HCT116 (cell line): ENCODE data around the gene SPCS3. TPM values are rescaled to one million over a fixed set of nuclear protein-coding genes. Genes with fewer than 3 reads are reported as not detected.

ENCODE experiments used
- ATAC-seq: fragments of 200-7000 bp; cut with Tn5 transposase; 2 replicates; pipeline ENCODE4 v1.9.1; 2020; ENCODE audit warnings: mild to moderate bottlenecking, moderate library complexity
- BruUV-seq: library from RNA; stranded (reverse); fragments of 400-500 nt; replicated peaks from 2 replicates; lab custom pipeline; 2021; lab: Mats Ljungman, UMichigan
- CTCF ChIA-PET: fragments of 300-600 bp; sonication (Branson Sonifier 250); formaldehyde crosslinking; loops from one replicate; lab custom pipeline; 2021; ENCODE audit warnings: antibody characterized with exemption; lab: Charles Lee
- POLR2A ChIA-PET: fragments of 300-600, 350-600 bp; sonication (Branson Sonifier 250); formaldehyde crosslinking; loops from one replicate; lab custom pipeline; 2021; ENCODE audit warnings: antibody characterized with exemption; lab: Charles Lee
- RAD21 ChIA-PET, 2 experiments: fragments of 300-600 bp; sonication (Branson Sonifier 250); formaldehyde crosslinking; loops; one replicate each; lab custom pipeline; 2023; ENCODE audit warnings: low total read pairs in 2 of 2; ENCODE audit not compliant: uncharacterized antibody in 2 of 2, unreplicated experiment in 2 of 2, low non-redundant PET in 1 of 2; lab: Charles Lee
- DNase-seq: peaks from one replicate; pipeline ENCODE4 v3.0.0-alpha.2; 2010; ENCODE audit warnings: low read depth, low spot score
- H2AFZ ChIP-seq: fragments of 200-600 bp; shearing (Covaris generic), sonication (generic); 2 replicates; pipeline ENCODE4 v1.6.1; 2017; ENCODE audit warnings: low read depth, mixed run types, mixed read lengths, antibody characterized with exemption, low read length; ENCODE audit not compliant: poor library complexity, severe bottlenecking
- H3K27ac ChIP-seq: 2 replicates; pipeline ENCODE4 v1.5.1; 2012; ENCODE audit warnings: low read depth, low read length
- H3K27me3 ChIP-seq: fragments of 200-600 bp; sonication (generic); 2 replicates; pipeline ENCODE4 v1.6.1; 2016; ENCODE audit warnings: mixed run types, low read length, mixed read lengths; ENCODE audit not compliant: insufficient read depth
- H3K36me3 ChIP-seq, 2 experiments: fragments of 200-500 bp in 1 of 2; fragments of 200-600 bp in 1 of 2; sonication (Bioruptor generic) in 1 of 2; sonication (generic) in 1 of 2; 2 replicates each; pipeline versions ENCODE4 v1.5.1 to v1.6.1; 2014 to 2016; ENCODE audit warnings: low read length in 2 of 2, inconsistent platforms in 1 of 2, mixed read lengths in 1 of 2, mixed run types in 1 of 2; ENCODE audit not compliant: insufficient read depth in 2 of 2, control insufficient read depth in 1 of 2
- H3K4me1 ChIP-seq, 2 experiments: fragments of 200-600 bp in 1 of 2; sonication (generic) in 1 of 2; 2 replicates each; pipeline versions ENCODE4 v1.5.1 to v1.6.1; 2012 to 2017; ENCODE audit warnings: low read length in 2 of 2, inconsistent platforms in 1 of 2, mild to moderate bottlenecking in 1 of 2, mixed read lengths in 1 of 2, mixed run types in 1 of 2, moderate library complexity in 1 of 2; ENCODE audit not compliant: insufficient read depth in 2 of 2, control insufficient read depth in 1 of 2
- H3K4me2 ChIP-seq: fragments of 200-600 bp; sonication (generic); 2 replicates; pipeline ENCODE4 v1.6.1; 2017; ENCODE audit warnings: mixed run types, low read length, mixed read lengths
- H3K4me3 ChIP-seq, 2 experiments: fragments of 200-600 bp in 1 of 2; sonication (generic) in 1 of 2; replicated peaks in 1 of 2; 2 replicates each; pipeline ENCODE4 v1.5.1; 2011 to 2016; ENCODE audit warnings: low read length in 2 of 2, control low read depth in 1 of 2, low read depth in 1 of 2, mild to moderate bottlenecking in 1 of 2, mixed read lengths in 1 of 2, mixed run types in 1 of 2
- H3K79me2 ChIP-seq: fragments of 200-600 bp; sonication (generic); 2 replicates; pipeline ENCODE4 v1.6.1; 2017; ENCODE audit warnings: mild to moderate bottlenecking, mixed run types, low read length, moderate library complexity, mixed read lengths; ENCODE audit not compliant: insufficient read depth
- H3K9ac ChIP-seq: fragments of 200-600 bp; sonication (generic); 2 replicates; pipeline ENCODE4 v1.6.1; 2016; ENCODE audit warnings: low read length, mixed read lengths
- H3K9me2 ChIP-seq: fragments of 200-600 bp; sonication (generic), shearing (Covaris generic); 2 replicates; pipeline ENCODE4 v1.6.1; 2017; ENCODE audit warnings: mixed run types, mild to moderate bottlenecking, moderate library complexity; ENCODE audit not compliant: insufficient read depth
- H3K9me3 ChIP-seq, 2 experiments: fragments of 200-500 bp in 1 of 2; fragments of 200-600 bp in 1 of 2; sonication (Bioruptor generic) in 1 of 2; sonication (generic) in 1 of 2; 2 replicates each; pipeline ENCODE4 v1.6.1; 2014 to 2017; ENCODE audit warnings: low read length in 2 of 2, mixed read lengths in 2 of 2, inconsistent platforms in 1 of 2, low read depth in 1 of 2, mild to moderate bottlenecking in 1 of 2, mixed run types in 1 of 2, moderate library complexity in 1 of 2; ENCODE audit not compliant: control insufficient read depth in 1 of 2, insufficient read depth in 1 of 2
- H4K20me1 ChIP-seq: fragments of 200-600 bp; sonication (generic), shearing (Covaris generic); 2 replicates; pipeline ENCODE4 v1.6.1; 2017; ENCODE audit warnings: mixed run types, mild to moderate bottlenecking, moderate library complexity; ENCODE audit not compliant: insufficient read depth
- CBX3 ChIP-seq: IDR thresholded peaks from 2 replicates; pipeline ENCODE4 v1.6.1; 2012; ENCODE audit warnings: low read depth
- ELF1 ChIP-seq: IDR thresholded peaks from 2 replicates; pipeline ENCODE4 v1.6.1; 2012; ENCODE audit warnings: low read depth, borderline replicate concordance
- EZH2 ChIP-seq: fragments of 200-600 bp; sonication (generic); IDR thresholded peaks from 2 replicates; pipeline ENCODE4 v1.6.1; 2017; ENCODE audit warnings: antibody characterized with exemption, mixed run types
- EZH2phosphoT487 ChIP-seq: fragments of 200-600 bp; IDR thresholded peaks from 2 replicates; pipeline ENCODE4 v1.6.1; 2018; ENCODE audit warnings: antibody characterized with exemption, borderline replicate concordance
- TCF7L2 ChIP-seq: IDR thresholded peaks from 2 replicates; pipeline ENCODE4 v1.7.0; 2011; ENCODE audit warnings: borderline replicate concordance, inconsistent platforms; ENCODE audit not compliant: insufficient read depth, insufficient read length; ENCODE audit errors: extremely low read depth
- intact Hi-C: fragments of 100-400 bp; cut with micrococcal nuclease; formaldehyde crosslinking; loops from 2 replicates; pipeline ENCODE4 v1.10.0; 2022
- total RNA-seq: library from RNA; stranded (reverse); gene quantifications from one replicate; pipeline ENCODE4 v1.2.1, GENCODE V29; 2021; ENCODE audit not compliant: unreplicated experiment
- TF ChIP-seq, protein P1 (sequence below): IDR thresholded peaks from 2 replicates; pipeline ENCODE4 v1.6.1; 2012
- TF ChIP-seq, protein P2 (sequence below): IDR thresholded peaks from 2 replicates; pipeline ENCODE4 v1.6.1; 2012
- TF ChIP-seq, protein P3 (sequence below): IDR thresholded peaks from 2 replicates; pipeline ENCODE4 v1.6.1; 2012; ENCODE audit warnings: low read depth

SPCS3 gene
- total RNA-seq, 1 experiment from 2014 or later = 135 TPM

DNA sequence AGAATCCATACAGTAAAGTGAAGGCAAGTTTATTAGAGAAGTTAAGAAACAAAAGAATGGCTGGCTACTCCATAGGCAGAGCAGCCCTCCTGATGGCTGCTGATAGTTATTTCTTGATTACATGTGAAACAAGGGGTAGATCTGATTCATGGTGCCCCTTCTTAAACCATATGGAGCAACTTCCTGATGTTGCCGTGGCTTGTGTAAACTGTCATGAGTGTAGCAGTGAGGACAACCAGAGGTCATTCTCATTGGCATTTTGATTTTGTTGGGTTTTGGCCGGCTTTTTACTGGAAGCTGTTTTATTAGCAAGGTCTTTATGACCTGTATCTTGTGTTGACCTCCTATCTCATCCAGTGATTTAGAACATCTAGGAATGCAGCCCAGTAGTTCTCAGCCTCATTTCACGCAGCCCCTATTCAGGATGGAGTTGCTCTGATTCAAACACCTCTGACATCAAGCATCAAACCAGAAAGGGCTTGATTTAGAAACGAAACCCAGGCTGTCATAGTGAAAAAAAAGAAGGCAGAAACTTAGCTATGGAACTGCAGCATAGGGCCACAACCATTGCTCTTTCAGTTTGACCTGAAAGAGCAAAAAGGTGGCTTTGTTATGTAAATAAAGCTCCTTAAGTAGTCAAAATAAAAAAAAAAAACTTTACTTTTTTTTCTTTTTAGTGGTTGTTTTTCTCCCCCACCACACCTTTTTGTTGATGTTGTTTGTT, 37.8 kb downstream of the SPCS3 start:
- Histone ChIP-seq H3K27ac (no peak overlapping the region), H3K9me3 (no peaks in the 10 kb centered on the region), H3K4me1 (no peaks in the 10 kb centered on the region), H3K4me3 (no peak overlapping the region), H3K9me2 (no peaks in the 10 kb centered on the region), H3K4me2 (no peak overlapping the region), H4K20me1 (no peaks in the 10 kb centered on the region), H3K27me3 (no peaks in the 10 kb centered on the region), H3K79me2 (no peaks in the 10 kb centered on the region), H3K36me3 (no peaks in the 10 kb centered on the region), H2AFZ (no peak overlapping the region), H3K9ac (no peak overlapping the region)
- ChIA-PET CTCF (no interaction called here), POLR2A (no interaction called here), RAD21 (no interaction called here)
- DNase-seq = no peak
- intact Hi-C loops = no loop called here
- BruUV-seq = no TSS peak
- TF ChIP-seq EZH2 (no peak), CBX3 (no peak), TCF7L2 (no peak), EZH2phosphoT487 (no peak), ELF1 (no peak)
- TF ChIP-seq, protein P1, sequence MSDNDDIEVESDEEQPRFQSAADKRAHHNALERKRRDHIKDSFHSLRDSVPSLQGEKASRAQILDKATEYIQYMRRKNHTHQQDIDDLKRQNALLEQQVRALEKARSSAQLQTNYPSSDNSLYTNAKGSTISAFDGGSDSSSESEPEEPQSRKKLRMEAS = no peak
- TF ChIP-seq, protein P2, sequence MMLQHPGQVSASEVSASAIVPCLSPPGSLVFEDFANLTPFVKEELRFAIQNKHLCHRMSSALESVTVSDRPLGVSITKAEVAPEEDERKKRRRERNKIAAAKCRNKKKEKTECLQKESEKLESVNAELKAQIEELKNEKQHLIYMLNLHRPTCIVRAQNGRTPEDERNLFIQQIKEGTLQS = no peak
- TF ChIP-seq, protein P3, sequence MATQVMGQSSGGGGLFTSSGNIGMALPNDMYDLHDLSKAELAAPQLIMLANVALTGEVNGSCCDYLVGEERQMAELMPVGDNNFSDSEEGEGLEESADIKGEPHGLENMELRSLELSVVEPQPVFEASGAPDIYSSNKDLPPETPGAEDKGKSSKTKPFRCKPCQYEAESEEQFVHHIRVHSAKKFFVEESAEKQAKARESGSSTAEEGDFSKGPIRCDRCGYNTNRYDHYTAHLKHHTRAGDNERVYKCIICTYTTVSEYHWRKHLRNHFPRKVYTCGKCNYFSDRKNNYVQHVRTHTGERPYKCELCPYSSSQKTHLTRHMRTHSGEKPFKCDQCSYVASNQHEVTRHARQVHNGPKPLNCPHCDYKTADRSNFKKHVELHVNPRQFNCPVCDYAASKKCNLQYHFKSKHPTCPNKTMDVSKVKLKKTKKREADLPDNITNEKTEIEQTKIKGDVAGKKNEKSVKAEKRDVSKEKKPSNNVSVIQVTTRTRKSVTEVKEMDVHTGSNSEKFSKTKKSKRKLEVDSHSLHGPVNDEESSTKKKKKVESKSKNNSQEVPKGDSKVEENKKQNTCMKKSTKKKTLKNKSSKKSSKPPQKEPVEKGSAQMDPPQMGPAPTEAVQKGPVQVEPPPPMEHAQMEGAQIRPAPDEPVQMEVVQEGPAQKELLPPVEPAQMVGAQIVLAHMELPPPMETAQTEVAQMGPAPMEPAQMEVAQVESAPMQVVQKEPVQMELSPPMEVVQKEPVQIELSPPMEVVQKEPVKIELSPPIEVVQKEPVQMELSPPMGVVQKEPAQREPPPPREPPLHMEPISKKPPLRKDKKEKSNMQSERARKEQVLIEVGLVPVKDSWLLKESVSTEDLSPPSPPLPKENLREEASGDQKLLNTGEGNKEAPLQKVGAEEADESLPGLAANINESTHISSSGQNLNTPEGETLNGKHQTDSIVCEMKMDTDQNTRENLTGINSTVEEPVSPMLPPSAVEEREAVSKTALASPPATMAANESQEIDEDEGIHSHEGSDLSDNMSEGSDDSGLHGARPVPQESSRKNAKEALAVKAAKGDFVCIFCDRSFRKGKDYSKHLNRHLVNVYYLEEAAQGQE = no peak
- ATAC-seq = no peak
